GM21723 (cell line): ENCODE results near the gene RND1.

Source experiments
- ATAC-seq: cut with Tn5 transposase; IDR thresholded peaks from one replicate; pipeline ENCODE4 v1.9.1; 2021; ENCODE audit warnings: mild to moderate bottlenecking, moderate library complexity; ENCODE audit not compliant: unreplicated experiment

RND1 gene

DNA sequence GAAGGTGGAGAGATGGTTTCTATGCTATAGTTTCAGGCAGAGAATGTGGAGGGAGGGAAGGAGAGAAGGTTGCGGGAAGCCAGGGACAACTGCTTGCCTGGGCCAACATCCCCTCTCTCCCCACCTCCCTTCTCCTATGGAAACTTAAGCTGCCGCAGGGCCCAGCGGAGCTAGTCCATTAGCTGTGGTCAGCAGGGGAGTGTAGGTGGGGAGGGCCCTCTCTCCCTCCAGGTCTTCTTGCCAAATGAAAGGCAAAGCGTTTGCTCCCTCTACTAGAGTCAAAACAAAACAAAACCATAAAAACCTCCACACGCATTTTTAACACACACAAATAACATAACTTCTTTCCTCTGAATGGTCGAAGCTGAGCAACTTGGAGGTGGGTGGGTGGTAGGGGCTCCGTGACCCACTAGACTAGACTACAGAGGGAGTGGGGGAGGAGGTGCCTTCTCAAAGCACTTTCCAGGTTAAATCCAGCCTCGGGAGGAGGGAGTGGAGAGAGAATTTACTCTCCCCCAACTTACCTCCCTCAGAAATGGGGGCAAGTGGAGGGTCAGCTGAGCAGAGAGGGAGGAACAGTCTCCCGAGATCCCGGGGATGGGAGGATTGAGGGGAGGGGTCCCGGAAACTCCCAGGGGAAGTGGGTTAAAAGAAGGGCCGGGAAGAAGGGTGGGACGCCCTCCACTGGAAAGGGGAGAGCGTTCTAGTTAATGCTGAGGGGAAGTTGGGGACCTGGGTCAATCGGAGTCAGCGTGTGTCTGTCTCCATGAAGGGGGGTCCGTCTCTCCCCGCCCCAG lies 52.0 kb downstream of the RND1 start:
- ATAC-seq, result no peak

DNA sequence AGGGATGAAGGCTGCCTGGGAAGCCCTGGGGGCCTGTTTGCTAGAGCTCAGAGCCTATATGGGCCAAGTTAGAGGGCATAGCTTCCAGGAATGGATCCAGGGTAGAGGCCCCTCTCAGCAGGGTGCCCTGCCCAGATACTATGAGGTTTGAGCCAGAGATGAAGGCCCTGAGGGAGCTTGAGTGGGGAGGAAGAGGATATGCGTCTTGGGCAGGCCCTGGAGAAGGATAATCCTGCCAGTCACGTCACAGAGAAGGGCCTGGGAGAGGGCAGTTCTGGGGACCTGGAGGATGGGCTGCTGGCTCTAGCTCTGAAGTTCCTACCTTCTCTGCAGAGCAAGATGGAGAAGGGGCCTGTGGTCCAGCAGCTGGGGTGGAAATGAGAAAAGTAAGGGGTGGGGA lies 53.3 kb downstream of the RND1 start:
- no peak for ATAC-seq

DNA sequence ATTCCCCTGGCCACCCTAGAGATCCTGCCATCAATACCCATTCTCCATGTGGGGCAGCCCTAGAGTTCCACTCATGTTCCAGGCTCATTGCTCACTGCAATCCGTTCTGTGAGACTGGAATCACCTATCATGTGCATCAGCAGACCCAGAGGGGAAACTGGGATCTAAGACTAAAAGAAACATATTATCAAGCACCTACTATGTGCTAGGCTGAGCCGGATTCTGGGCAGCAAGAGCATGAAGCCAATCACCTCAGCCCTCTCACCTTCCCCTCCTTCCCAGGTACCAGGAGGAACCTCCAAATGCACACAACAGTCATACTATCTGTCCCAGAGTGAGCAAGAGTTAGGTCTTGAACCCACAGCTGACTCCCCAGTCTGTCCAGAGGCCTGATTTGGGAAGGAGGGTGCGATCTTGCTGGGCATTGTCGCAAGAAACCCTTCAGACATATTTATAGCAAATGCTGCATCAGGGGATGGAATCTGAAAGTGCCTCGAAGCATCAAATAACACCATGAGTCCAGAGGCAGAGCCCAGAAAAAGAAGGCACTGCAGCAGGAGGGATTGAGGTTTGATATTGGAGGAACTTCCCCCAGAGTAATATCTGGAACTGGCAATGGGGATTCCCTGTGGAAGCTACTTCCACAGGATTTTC lies 54.1 kb downstream of the RND1 start:
- ATAC-seq, result no peak

GRCh38 chr12:48810903-48811431 lies 54.7 kb downstream of the RND1 start:
- ATAC-seq, result no peak

- ATAC-seq, result no peak
Observed at GRCh38 chr12:48807981-48808380, 57.7 kb downstream of the RND1 start.
